ENCODE results near the gene MED23.

DNA sequence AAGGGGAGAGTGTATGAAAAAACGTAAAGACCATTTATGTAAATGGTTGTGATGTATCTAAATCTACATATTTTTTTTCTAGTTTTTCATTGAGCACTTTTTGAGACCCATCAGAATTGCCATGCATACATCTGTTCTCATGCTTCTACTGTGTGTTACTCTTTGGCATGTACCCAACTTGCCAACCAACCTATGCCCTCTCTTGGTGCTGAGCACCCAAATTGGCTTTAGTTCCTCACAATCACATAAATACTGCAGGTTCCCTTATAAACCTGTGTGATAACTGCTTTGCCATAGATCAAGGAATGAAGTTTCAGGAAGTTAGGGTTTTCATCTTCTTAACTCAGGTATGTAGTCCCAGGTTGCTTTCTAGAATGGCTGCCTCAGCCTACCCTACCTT is 16.9 kb upstream of the MED23 start:
- TF ChIP-seq CTCF (IDR thresholded peaks at IDR 0.05) = no peak
- no peak for TF ChIP-seq POLR2A (IDR thresholded peaks at IDR 0.05)

All from lower leg skin (tissue), 3 donors.